Stomach smooth muscle (tissue), 2 donors: ENCODE measurements around the gene LPAR4.
"Not testable (repeated sequence)": the region's sequence is repeated elsewhere in the genome, so short reads cannot be mapped to it uniquely, and the experiment has no call there.

Source experiments
- H3K27ac ChIP-seq: one replicate; pipeline ENCODE4 v1.7.0; 2013; ENCODE audit warnings: mild to moderate bottlenecking, low read length, inconsistent platforms
- H3K27me3 ChIP-seq, 2 donors: one replicate each; pipeline ENCODE4 v1.7.0; 2013; ENCODE audit warnings: low read length in 2 of 2; ENCODE audit not compliant: insufficient read depth in 2 of 2, control insufficient read depth in 1 of 2
- H3K36me3 ChIP-seq, 2 donors: one replicate each; pipeline ENCODE4 v1.7.0; 2013; ENCODE audit warnings: low read length in 2 of 2; ENCODE audit not compliant: control insufficient read depth in 2 of 2, insufficient read depth in 2 of 2
- H3K4me1 ChIP-seq: one replicate; pipeline ENCODE4 v1.7.0; 2013; ENCODE audit warnings: low read length; ENCODE audit not compliant: control insufficient read depth, insufficient read depth
- H3K4me3 ChIP-seq, 2 donors: one replicate each; pipeline ENCODE4 v1.7.0; 2013; ENCODE audit warnings: low read length in 2 of 2
- H3K9ac ChIP-seq, 2 donors: one replicate each; pipeline ENCODE4 v1.7.0; 2013; ENCODE audit warnings: low read length in 2 of 2, mild to moderate bottlenecking in 1 of 2
- H3K9me3 ChIP-seq, 2 donors: one replicate each; pipeline ENCODE4 v1.7.0; 2013; ENCODE audit warnings: low read length in 2 of 2; ENCODE audit not compliant: control insufficient read depth in 2 of 2
- donor health status: healthy.
- donor health status: Pancreatic carcinoma.

Gene LPAR4

GRCh38 chrX:78754917-78755316 lies 7.4 kb downstream of the LPAR4 start:
- H3K9me3 ChIP-seq: no peaks in the 10 kb centered on the region
- H3K36me3 ChIP-seq: no peaks in the 10 kb centered on the region
- H3K27ac ChIP-seq: no peak overlapping the region
- no peaks in the 10 kb centered on the region for H3K27me3 ChIP-seq
- no peak overlapping the region for H3K4me3 ChIP-seq
- no peak overlapping the region for H3K9ac ChIP-seq
- H3K4me1 ChIP-seq: no peaks in the 10 kb centered on the region

- Histone ChIP-seq H3K36me3 (no peaks in the 10 kb centered on the region), H3K9ac (no peak overlapping the region), H3K4me3 (no peak overlapping the region)
Measured at GRCh38 chrX:78759081-78759480, 11.6 kb downstream of the LPAR4 start.

GRCh38 chrX:78769101-78769755 lies 21.7 kb downstream of the LPAR4 start:
- Histone ChIP-seq H3K36me3 (no peaks in the 10 kb centered on the region), H3K4me1 (no peaks in the 10 kb centered on the region), H3K27ac (no peak overlapping the region)

More at GRCh38 chrX:78759081-78759480, 11.6 kb downstream of the LPAR4 start:
- Histone ChIP-seq H3K4me1 (no peaks in the 10 kb centered on the region), H3K27me3 (no peaks in the 10 kb centered on the region), H3K27ac (no peak overlapping the region), H3K9me3 (no peaks in the 10 kb centered on the region)

GRCh38 chrX:78769946-78770345 lies 22.4 kb downstream of the LPAR4 start:
- Histone ChIP-seq H3K4me1 (no peaks in the 10 kb centered on the region), H3K9ac (no peak overlapping the region)

More at GRCh38 chrX:78769101-78769755, 21.7 kb downstream of the LPAR4 start:
- H3K9ac ChIP-seq: no peak overlapping the region
- no peaks in the 10 kb centered on the region for H3K27me3 ChIP-seq
- no peaks in the 10 kb centered on the region for H3K9me3 ChIP-seq
- H3K4me3 ChIP-seq: no peak overlapping the region

GRCh38 chrX:78796916-78797315 lies 49.4 kb downstream of the LPAR4 start:
- Histone ChIP-seq H3K4me1 (no peaks in the 10 kb centered on the region), H3K4me3 (no peak overlapping the region), H3K9ac (no peak overlapping the region), H3K27ac (no peak overlapping the region), H3K9me3 (peaks cover 0 to 4% of the 10 kb centered on the region in 2 donors), H3K27me3 (no peaks in the 10 kb centered on the region), H3K36me3 (no peaks in the 10 kb centered on the region)

More at GRCh38 chrX:78769946-78770345, 22.4 kb downstream of the LPAR4 start:
- Histone ChIP-seq H3K36me3 (no peaks in the 10 kb centered on the region), H3K9me3 (no peaks in the 10 kb centered on the region), H3K27ac (no peak overlapping the region), H3K4me3 (no peak overlapping the region), H3K27me3 (no peaks in the 10 kb centered on the region)

- Histone ChIP-seq H3K4me1 (no peaks in the 10 kb centered on the region), H3K27me3 (no peaks in the 10 kb centered on the region), H3K4me3 (no peak overlapping the region), H3K9ac (no peak overlapping the region), H3K9me3 (peaks cover 0 to 4% of the 10 kb centered on the region in 2 donors), H3K27ac (no peak overlapping the region), H3K36me3 (no peaks in the 10 kb centered on the region)
Measured at GRCh38 chrX:78800114-78800513, 52.6 kb downstream of the LPAR4 start.

GRCh38 chrX:78800694-78801093 lies 53.2 kb downstream of the LPAR4 start:
- Histone ChIP-seq H3K9ac (no peak overlapping the region), H3K4me1 (no peaks in the 10 kb centered on the region), H3K4me3 (no peak overlapping the region), H3K36me3 (no peaks in the 10 kb centered on the region), H3K27me3 (no peaks in the 10 kb centered on the region), H3K9me3 (peaks cover 0 to 4% of the 10 kb centered on the region in 2 donors), H3K27ac (no peak overlapping the region)

GRCh38 chrX:78801522-78801921 lies 54.0 kb downstream of the LPAR4 start:
- no peaks in the 10 kb centered on the region for H3K36me3 ChIP-seq
- H3K27ac ChIP-seq: no peak overlapping the region
- no peak overlapping the region for H3K4me3 ChIP-seq
- H3K9me3 ChIP-seq: peaks cover 0 to 3% of the 10 kb centered on the region in 2 donors
- no peak overlapping the region for H3K9ac ChIP-seq
- no peaks in the 10 kb centered on the region for H3K27me3 ChIP-seq
- H3K4me1 ChIP-seq: no peaks in the 10 kb centered on the region

GRCh38 chrX:78802526-78802925 lies 55.0 kb downstream of the LPAR4 start:
- H3K9ac ChIP-seq: not testable (repeated sequence)

More at GRCh38 chrX:78802526-78802925, 55.0 kb downstream of the LPAR4 start:
- H3K27ac ChIP-seq, H3K27me3 ChIP-seq, H3K36me3 ChIP-seq, H3K9me3 ChIP-seq, H3K4me3 ChIP-seq, H3K4me1 ChIP-seq: not testable (repeated sequence)
